OCI-M2 (cell line): ENCODE measurements around the gene KIF6.

Source experiments
- DNase-seq: peaks from one replicate; lab custom pipeline; 2025; ENCODE audit not compliant: unreplicated experiment; lab: John Stamatoyannopoulos, UW

Gene KIF6

DNA sequence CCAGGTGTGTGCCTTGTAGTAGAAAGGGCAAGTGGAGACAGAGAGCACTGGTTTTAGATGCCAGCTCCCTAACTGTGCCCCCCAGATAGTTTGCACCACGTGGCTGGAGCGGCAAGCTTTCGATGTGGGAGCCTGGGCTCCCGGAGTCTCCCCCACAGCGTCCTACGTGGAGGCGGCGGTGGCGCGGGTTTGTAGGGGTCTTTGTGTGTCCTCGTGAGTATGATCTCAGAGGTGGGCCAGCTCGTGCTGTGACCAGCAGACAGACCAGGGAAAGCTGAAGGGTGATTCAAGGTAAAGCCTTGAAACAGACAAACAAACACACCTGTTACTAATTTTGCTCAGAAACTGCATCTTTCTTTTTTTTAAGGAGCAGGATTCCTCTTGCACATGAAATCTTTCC, 397.1 kb downstream of the KIF6 start:
- DNase-seq = no peak

DNA sequence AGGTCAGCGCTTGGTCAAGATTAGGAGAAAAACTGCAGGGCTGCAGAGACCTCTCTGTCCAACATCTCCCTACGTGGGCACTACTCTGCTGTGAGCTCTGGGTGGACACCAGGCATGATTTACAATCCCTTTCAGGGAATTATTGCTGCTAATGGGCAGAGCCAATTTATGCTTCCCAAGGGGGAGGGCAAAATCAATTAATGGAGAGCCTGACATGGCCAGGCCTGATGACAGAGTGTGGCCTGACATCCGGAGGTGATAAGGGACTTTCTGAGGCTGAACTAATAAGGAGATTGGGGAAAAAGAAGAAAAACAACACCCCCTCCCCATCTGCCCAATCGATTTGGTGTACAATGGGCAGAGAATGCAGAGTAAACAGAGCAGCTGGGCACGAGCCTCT, 397.7 kb downstream of the KIF6 start:
- no peak for DNase-seq

- DNase-seq = no peak
These were observed 402.8 kb downstream of the KIF6 start, which contains the start of gene KCNK16 for GRCh38 chr6:39322306-39322850. KCNK16 (minus strand) TSS chr6:39322702; CDS start chr6:39322540, 162 bp downstream.

GRCh38 chr6:39321761-39322160, 403.4 kb downstream of the KIF6 start:
- DNase-seq = no peak

DNA sequence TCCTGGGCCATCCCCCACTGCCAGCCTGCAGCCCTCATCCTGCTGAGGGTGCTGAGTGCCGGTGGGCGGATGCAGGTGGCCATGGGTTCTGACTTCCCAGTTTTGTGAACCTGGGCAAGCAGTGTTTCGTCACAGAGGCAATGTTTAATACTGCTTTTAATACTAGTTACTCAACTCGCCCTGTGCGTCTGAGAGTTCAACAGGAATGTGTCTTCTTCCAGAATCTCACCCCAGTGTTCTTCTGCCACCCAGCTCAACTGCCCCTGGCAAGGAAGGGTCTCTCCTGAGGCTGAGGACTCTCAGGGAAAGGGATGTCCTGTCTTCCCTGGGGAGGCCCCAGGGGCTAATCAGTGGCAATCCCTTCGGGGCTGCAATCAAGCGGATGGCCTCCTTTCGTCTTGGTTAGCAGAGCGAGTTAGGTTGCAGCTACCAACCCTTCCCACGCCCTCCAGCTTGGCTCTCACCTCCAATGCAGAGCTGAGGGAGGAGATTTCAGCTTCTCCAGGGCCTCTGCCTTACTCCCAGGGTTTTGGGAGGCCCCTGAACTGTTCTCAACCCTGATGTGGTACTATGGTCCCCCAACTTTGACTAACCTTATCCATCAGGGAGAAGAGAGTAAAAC, 404.7 kb downstream of the KIF6 start:
- no peak for DNase-seq

GRCh38 chr6:39319621-39320362, 405.4 kb downstream of the KIF6 start:
- DNase-seq = no peak

DNA sequence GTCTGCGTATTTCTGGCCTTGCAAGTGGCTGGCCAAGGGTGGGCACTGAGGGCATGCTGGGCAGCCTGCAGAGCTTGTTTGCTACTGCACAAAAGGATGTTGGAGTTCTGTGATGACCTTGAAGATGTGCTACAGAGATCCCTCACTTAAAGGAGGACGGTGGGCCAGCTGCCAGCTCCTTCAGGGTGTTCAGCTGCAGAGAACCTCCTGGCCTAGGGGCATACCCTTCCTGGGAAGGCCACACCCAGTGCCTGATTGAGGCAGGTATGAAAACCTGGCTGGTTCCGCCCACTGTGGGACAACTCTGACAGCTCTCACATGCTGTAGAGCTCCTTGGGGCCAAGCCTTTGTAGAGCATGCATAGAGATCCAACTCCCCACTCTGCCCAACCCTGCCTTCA, 408.0 kb downstream of the KIF6 start:
- no peak for DNase-seq

DNA sequence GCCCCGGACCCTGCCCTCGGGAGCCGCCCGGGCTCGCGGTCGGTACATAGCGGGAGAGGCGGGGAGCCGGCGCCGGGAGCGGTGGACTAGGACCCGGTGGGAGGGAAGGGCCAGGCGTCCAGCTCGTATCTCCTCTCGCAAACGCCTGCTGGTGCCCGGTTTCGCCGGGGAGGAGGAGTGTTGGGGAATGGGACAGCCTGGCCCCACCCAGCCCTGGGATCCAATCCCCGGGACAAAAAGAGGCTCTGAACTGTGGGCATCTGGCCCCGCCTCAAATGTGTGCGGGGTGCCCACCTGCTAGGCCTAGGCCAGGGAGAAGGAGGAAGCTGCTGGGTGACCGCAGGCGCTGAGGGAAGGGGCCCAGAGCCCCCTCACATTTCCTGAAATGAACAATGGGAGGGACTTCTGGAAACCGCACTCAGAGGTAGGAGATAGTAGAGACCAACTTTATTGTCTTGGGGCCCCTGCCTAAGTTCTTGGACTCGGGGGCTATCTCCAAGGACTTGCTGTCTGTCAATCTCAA, 410.9 kb downstream of the KIF6 start, which contains the start of gene KCNK17:
Gene KCNK17 (minus strand): TSS at position 147 of the 523 bp plus-strand sequence. CDS start 99 bp downstream, at position 48.
- no peak for DNase-seq

DNA sequence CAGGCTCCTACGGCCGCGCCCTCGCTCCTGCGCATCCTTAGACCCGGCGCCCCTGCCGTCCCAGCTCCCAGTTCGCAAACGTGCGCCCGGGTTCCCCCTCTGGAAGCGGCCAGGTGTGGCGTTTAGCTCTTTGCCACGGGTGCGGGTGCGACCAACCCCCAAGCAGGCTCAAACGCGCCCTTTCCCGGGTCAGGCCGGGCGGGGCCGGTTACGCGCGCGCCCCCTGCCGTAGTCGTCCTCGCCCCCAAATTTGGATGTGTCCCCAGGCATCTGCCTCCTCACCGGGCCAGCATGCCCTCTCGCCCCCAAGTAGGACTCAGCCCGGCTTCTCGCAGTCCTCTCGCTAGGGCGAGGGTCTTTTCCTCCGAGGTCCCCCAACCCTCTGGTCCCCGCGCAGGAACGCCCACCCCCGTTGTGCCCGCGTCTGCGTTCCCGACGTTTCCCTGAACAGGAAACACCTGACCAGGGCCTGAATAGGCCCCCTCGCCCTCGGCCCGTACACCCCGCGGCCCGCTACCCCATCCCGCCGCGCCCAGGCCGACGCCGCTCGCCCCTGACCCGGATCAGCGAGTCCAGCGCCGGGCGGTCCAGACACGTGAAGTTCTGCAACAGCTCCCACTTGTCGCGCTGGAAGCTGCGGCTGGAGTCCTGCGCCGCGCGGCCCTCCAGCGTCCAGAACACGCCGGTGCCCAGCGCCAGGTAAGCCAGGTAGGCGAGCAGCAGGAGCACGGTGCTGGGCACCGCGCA, 411.5 kb downstream of the KIF6 start:
- DNase-seq = no peak

GRCh38 chr6:39312912-39313525, 412.2 kb downstream of the KIF6 start:
- DNase-seq = no peak

- no peak for DNase-seq
These were observed 414.7 kb downstream of the KIF6 start for GRCh38 chr6:39310542-39310941.

DNA sequence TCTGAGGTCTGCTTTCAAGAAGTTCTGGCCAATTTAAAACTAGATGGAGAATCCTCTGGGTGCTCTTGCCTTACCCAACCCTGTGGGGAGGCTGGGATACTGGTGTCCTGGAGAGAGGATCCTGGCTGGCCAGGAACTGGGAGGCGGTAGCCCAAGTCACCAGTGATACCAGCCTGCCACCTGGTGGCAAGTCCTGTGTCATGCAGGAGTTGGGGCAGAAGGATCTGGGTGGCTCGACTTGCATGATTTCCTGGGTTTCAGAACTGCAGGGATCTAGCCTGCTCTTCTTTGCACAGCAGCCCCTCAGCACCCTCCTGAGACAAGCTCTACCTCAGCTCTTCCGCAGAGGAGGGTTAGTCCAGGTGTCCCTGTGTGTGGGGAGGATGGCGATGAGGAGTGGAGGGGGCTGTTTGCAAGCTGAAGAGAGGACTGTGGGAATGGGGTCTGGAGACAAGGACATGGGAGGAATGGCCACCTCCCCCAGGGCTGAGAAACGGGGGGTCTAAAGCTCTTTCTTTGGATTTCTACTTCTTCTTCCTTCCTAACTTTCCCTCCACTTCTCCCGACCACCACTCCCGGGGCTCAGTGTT, 415.2 kb downstream of the KIF6 start:
- DNase-seq = peak; percentile 14

- no peak for DNase-seq
These were observed 417.7 kb downstream of the KIF6 start for GRCh38 chr6:39307462-39307861.

DNA sequence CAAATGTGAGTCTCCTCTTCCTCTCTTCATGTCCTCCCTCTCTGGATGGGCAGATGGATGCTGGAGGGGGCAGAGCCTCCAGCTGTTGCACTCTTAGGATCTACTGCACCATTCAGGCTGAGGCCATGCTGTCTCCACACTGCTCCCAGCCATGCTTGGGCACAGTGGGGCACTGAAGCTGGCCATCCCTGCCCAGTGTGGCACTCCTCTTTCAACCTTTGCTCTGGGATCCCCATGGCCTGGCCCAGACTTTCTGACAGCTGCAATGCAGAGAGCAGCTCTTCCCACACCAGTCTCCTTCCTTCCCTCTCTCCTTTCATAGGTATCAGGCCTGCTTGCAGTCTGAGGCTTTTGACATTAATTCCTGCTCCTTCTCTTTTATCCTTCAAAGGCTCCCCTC, 420.3 kb downstream of the KIF6 start:
- no peak for DNase-seq

DNA sequence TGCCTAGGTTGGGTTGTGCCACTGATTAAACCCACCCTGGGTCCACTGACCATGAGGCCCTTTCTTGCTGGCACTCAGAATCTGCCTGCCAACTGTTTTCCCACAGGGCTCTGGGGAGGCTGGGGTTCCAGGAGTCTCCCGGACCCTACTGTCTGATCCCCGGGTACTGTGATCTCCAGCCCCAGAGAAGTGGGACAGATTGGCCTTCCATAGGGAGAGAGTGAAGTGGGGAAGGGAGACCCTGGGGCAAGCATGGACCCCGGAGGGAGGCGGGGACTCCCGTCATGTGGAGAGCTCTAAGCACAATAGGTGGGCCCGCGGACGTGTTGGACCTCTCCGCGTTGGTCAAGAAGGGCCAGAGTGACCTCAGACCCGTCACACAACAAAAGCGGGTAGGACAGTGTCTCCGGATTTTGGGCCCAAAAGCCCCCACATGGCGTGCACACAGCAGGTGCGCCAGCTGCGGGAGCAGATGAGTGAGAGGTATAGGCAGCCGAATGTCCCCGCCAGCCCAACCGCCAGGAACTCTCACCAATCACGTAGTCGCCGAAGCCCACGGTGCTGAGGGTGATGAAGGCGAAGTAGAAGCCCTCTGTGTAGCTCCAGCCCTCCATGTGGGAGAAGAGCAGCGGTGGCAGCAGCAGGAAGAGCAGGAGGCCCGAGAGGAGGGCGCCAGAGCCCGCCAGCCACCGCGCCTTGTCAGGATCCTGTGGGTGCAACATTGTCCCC, 421.6 kb downstream of the KIF6 start:
- no peak for DNase-seq

- DNase-seq = peak; percentile 72
These were observed 422.4 kb downstream of the KIF6 start for GRCh38 chr6:39302669-39303424.

- DNase-seq = no peak
These were observed 423.2 kb downstream of the KIF6 start for GRCh38 chr6:39302011-39302410.

DNA sequence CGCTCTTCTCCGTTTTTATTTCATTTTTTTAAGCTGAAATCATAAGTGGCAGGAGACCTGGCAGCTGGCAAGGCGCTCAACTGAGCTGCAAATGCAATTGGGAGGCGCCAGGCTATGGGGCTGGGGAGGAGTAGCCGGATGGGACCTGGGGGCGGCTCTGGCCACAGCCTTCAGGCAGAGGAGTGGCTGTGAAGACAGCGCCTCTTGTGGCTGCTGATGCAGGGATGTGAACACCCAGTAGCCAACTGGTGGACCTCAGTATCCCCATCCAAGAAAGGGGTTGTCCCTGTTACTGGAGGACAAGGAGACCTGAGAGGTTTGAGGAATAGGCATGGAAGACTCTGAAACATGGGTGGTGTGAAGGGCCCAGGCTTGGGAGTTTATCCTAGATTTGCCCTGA, 423.6 kb downstream of the KIF6 start:
- no peak for DNase-seq

DNA sequence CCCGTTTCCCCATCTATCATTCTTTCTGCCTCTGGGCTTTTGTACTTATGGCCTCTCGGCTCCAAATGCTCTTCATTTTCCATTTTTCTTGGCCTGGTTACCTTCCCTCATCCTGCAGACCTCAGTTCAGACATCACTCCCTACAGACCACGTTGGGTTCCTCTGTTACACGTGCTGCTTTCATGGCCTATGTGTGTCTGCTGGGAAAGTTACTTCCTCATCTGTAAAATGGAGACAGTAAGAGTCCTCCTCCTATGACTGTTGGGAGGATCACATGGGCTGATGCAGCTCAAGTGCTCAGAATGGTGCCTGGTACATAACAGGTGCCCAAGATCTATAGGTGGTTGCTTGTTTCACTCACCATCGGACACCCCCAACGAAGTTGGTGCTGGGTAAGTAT, 424.5 kb downstream of the KIF6 start:
- no peak for DNase-seq
